GM12878 (cell line): ENCODE measurements around the gene RORB. TPM values are rescaled to one million over a fixed set of nuclear protein-coding genes. Genes with fewer than 3 reads are reported as not detected.

Experiments
- ATAC-seq: fragments of 200-7000 bp; cut with Tn5 transposase; 3 replicates; pipeline ENCODE4 v1.9.1; 2020; ENCODE audit warnings: mild to moderate bottlenecking, moderate library complexity
- BruUV-seq: library from RNA; stranded (reverse); fragments of 400-500 nt; replicated peaks from 2 replicates; lab custom pipeline; 2021; lab: Mats Ljungman, UMichigan
- CTCF ChIA-PET: fragments of 300-600 bp; sonication (Branson Sonifier 250); formaldehyde crosslinking; extraction: SDS; loops from one replicate; lab custom pipeline; 2021; ENCODE audit warnings: inconsistent platforms; lab: Yijun Ruan, JAX
- POLR2A ChIA-PET: fragments of 350-600 bp; formaldehyde crosslinking; extraction: SDS; loops from one replicate; lab custom pipeline; 2021; ENCODE audit warnings: inconsistent platforms; lab: Charles Lee
- RAD21 ChIA-PET: fragments of 300-600 bp; sonication (Branson Sonifier 250); formaldehyde crosslinking; loops from one replicate; lab custom pipeline; 2023; ENCODE audit warnings: antibody characterized with exemption; ENCODE audit not compliant: unreplicated experiment; lab: Charles Lee
- SMC1A ChIA-PET: fragments of 300-600 bp; sonication (Branson Sonifier 250); formaldehyde crosslinking; loops from one replicate; lab custom pipeline; 2023; ENCODE audit not compliant: unreplicated experiment, uncharacterized antibody; lab: Charles Lee
- DNase-seq: peaks from one replicate; pipeline ENCODE4 v3.0.0-alpha.2; 2011; ENCODE audit warnings: low read depth, low spot score
- FAIRE-seq: peaks from 3 replicates; lab custom pipeline; 2011; peaks lifted over from hg19 to GRCh38; lab: Jason Lieb, UNC
- H2AFZ ChIP-seq: 2 replicates; pipeline ENCODE4 v1.6.0; 2011; ENCODE audit warnings: low read depth, low read length, control low read depth; ENCODE audit not compliant: control insufficient read depth
- H3K27ac ChIP-seq: 2 replicates; pipeline ENCODE4 v1.5.1; 2011; ENCODE audit warnings: control low read depth; ENCODE audit not compliant: control insufficient read depth, insufficient read depth
- H3K27me3 ChIP-seq, 2 experiments: replicated peaks in 1 of 2; 2 replicates each; pipeline versions ENCODE4 v1.6.0 to v1.6.1; 2011; ENCODE audit warnings: low read length in 1 of 2; ENCODE audit not compliant: control insufficient read depth in 2 of 2, insufficient read depth in 2 of 2
- H3K36me3 ChIP-seq, 2 experiments: 2 replicates each; pipeline ENCODE4 v1.5.1; 2011; ENCODE audit warnings: low read length in 1 of 2; ENCODE audit not compliant: control insufficient read depth in 2 of 2, insufficient read depth in 2 of 2
- H3K4me1 ChIP-seq: 2 replicates; pipeline ENCODE4 v1.6.1; 2011; ENCODE audit warnings: mild to moderate bottlenecking, low read length, moderate library complexity, mixed read lengths; ENCODE audit not compliant: control insufficient read depth, insufficient read depth
- H3K4me2 ChIP-seq: 2 replicates; pipeline ENCODE4 v1.6.0; 2011; ENCODE audit warnings: control low read depth; ENCODE audit not compliant: control insufficient read depth, insufficient read depth
- H3K4me3 ChIP-seq: fragments of 200-600 bp; sonication (generic); 2 replicates; pipeline ENCODE4 v1.5.1; 2016
- H3K79me2 ChIP-seq: 2 replicates; pipeline ENCODE4 v1.6.0; 2011; ENCODE audit warnings: low read length; ENCODE audit not compliant: control insufficient read depth, insufficient read depth
- H3K9ac ChIP-seq: 2 replicates; pipeline ENCODE4 v1.8.0; 2011; ENCODE audit warnings: low read length, control low read depth, mixed read lengths; ENCODE audit not compliant: control insufficient read depth, insufficient read depth
- H3K9me3 ChIP-seq: replicated peaks from 3 replicates; pipeline ENCODE4 v1.5.1; 2011; ENCODE audit warnings: mild to moderate bottlenecking, low read length; ENCODE audit not compliant: control insufficient read depth, insufficient read depth
- H4K20me1 ChIP-seq: 2 replicates; pipeline ENCODE4 v1.6.0; 2011; ENCODE audit not compliant: control insufficient read depth, insufficient read depth
- CHD2 ChIP-seq: IDR thresholded peaks from 2 replicates; pipeline ENCODE4 v1.6.1; 2011; ENCODE audit warnings: low read depth, low read length, improper control_type of control experiment, borderline replicate concordance
- CREB1 ChIP-seq: IDR thresholded peaks from 2 replicates; pipeline ENCODE4 v1.6.1; 2012; ENCODE audit warnings: low read depth, mild to moderate bottlenecking, inconsistent platforms
- CREM ChIP-seq: IDR thresholded peaks from 2 replicates; pipeline ENCODE4 v1.6.1; 2014; ENCODE audit warnings: antibody characterized with exemption, low read depth
- GATAD2B ChIP-seq: fragments of 450-650 bp; conservative IDR thresholded peaks from 2 replicates; pipeline ENCODE4 v1.6.1; 2017; ENCODE audit warnings: low read depth, mild to moderate bottlenecking, moderate library complexity
- JUNB ChIP-seq: IDR thresholded peaks from 2 replicates; pipeline ENCODE4 v1.6.1; 2016; ENCODE audit warnings: antibody characterized with exemption, mild to moderate bottlenecking
- KDM1A ChIP-seq: fragments of 200-600 bp; sonication (generic); IDR thresholded peaks from 2 replicates; pipeline ENCODE4 v1.6.1; 2016; ENCODE audit warnings: borderline replicate concordance
- NR2C1 ChIP-seq: fragments of 450-650 bp; IDR thresholded peaks from 2 replicates; pipeline ENCODE4 v1.6.1; 2017; ENCODE audit warnings: antibody characterized with exemption, mild to moderate bottlenecking, moderate library complexity
- PAX8 ChIP-seq: fragments of 450-650 bp; IDR thresholded peaks from 2 replicates; pipeline ENCODE4 v1.6.1; 2017; ENCODE audit warnings: mild to moderate bottlenecking, moderate library complexity
- RUNX3 ChIP-seq: IDR thresholded peaks from 2 replicates; pipeline ENCODE4 v1.6.1; 2012; ENCODE audit warnings: low read length, inconsistent platforms
- SP1 ChIP-seq: IDR thresholded peaks from one replicate; pipeline ENCODE4 v1.6.1; 2011; ENCODE audit warnings: low read depth, low read length
- SREBF1 ChIP-seq: IDR thresholded peaks from 2 replicates; pipeline ENCODE4 v1.6.1; 2012; ENCODE audit warnings: mild to moderate bottlenecking, low read length
- TAF1 ChIP-seq: IDR thresholded peaks from 2 replicates; pipeline ENCODE4 v1.6.1; 2011; ENCODE audit warnings: mild to moderate bottlenecking, low read depth, low read length, borderline replicate concordance
- TARDBP ChIP-seq: IDR thresholded peaks from 2 replicates; pipeline ENCODE4 v1.6.1; 2016; ENCODE audit warnings: borderline replicate concordance
- ZBED1 ChIP-seq: IDR thresholded peaks from 2 replicates; pipeline ENCODE4 v1.6.1; 2016; ENCODE audit warnings: borderline replicate concordance
- ZBTB11 ChIP-seq: fragments of 450-650 bp; formaldehyde crosslinking; IDR thresholded peaks from 2 replicates; pipeline ENCODE4 v1.5.0; 2022; ENCODE audit warnings: mild to moderate bottlenecking, missing genetic modification characterization
- ZNF24 ChIP-seq: fragments of 450-650 bp; IDR thresholded peaks from 2 replicates; pipeline ENCODE4 v1.6.1; 2017; ENCODE audit warnings: antibody characterized with exemption, mild to moderate bottlenecking
- ZNF687 ChIP-seq: fragments of 450-650 bp; IDR thresholded peaks from 2 replicates; pipeline ENCODE4 v1.6.1; 2017; ENCODE audit warnings: mild to moderate bottlenecking, moderate library complexity
- ZZZ3 ChIP-seq: IDR thresholded peaks from 2 replicates; pipeline ENCODE4 v1.6.1; 2011; ENCODE audit warnings: low read depth; ENCODE audit not compliant: control insufficient read depth, insufficient read length
- WGBS: methylation state at CpG from one replicate; pipeline ENCODE4 v1.1.6; 2016; ENCODE audit warnings: low lambda C conversion rate; ENCODE audit not compliant: insufficient replicate concordance, insufficient coverage; ENCODE audit errors: missing lambda C conversion rate; 5-methylcytosine and 5-hydroxymethylcytosine counted together
- in situ Hi-C: fragments of 300-500 bp; cut with MboI; formaldehyde crosslinking; loops from 9 replicates; pipeline ENCODE4 v1.14.3; 2018; ENCODE audit warnings: mixed read lengths
- intact Hi-C: fragments of 100-400 bp; cut with micrococcal nuclease; formaldehyde crosslinking; loops from one replicate; pipeline ENCODE4 v1.14.2; 2022; ENCODE audit not compliant: unreplicated experiment
- polyA plus RNA-seq, 11 experiments: library from polyadenylated mRNA; depleted of rRNA in 4 of 11; unstranded in 6 of 11; stranded (reverse) in 5 of 11; fragments of >200 nt; fragmentation: Nextera tagmentation in 4 of 11; fragmentation: Illumina TruSeq in 1 of 11; extraction: Ambion mirVana in 4 of 11; extraction: Trizol in 1 of 11; gene quantifications; 1 replicate in 1 of 11; 2 replicates in 10 of 11; pipeline versions ENCODE4 v1.2.1 to v1.2.3, GENCODE V29; 2011 to 2016; ENCODE audit warnings: inconsistent platforms in 2 of 11, missing spikeins in 2 of 11, low read depth in 1 of 11
- total RNA-seq, 4 experiments: library from RNA; depleted of rRNA in 3 of 4; stranded (reverse); fragments of >200 nt in 3 of 4; fragmentation: Illumina TruSeq in 1 of 4; extraction: Trizol in 1 of 4; gene quantifications; 2 replicates each; pipeline versions ENCODE4 v1.2.1 to v1.2.3, GENCODE V29; 2013 to 2021

RORB gene
- total and polyA plus RNA-seq, 10 of the 15 experiments (the other 5 are each of a cell fraction or from before 2014, with no cell fraction given), result under 0.01 to 0.01 TPM; not detected in 8

GRCh38 chr9:74498621-74499095, 1.5 kb downstream of the RORB start:
- SMC1A ChIA-PET, result no interaction called here
- intact Hi-C loops (loop anchor here (10.0 kb wide), 1 partner anchor 246 kb away; no protein-coding TSS in a partner anchor), in situ Hi-C loops (no loop called here)
- RAD21 ChIA-PET, result no interaction called here
- Histone ChIP-seq H4K20me1 (no peaks in the 10 kb centered on the region), H3K4me2 (peak overlapping the region; percentile 96; the same call in 1 of the 2 replicates), H3K9me3 (no peaks in the 10 kb centered on the region), H3K36me3 (no peaks in the 10 kb centered on the region), H3K9ac (no peak overlapping the region), H3K4me3 (no peak overlapping the region), H3K79me2 (no peaks in the 10 kb centered on the region), H2AFZ (no peak overlapping the region), H3K27me3 (peaks cover 7 to 22% of the 10 kb centered on the region in 2 experiments), H3K4me1 (no peaks in the 10 kb centered on the region; the same call in 1 of the 2 replicates), H3K27ac (no peak overlapping the region)
- ATAC-seq (no peak), FAIRE-seq (no peak), DNase-seq (no peak)
- no TSS peak for BruUV-seq
- POLR2A ChIA-PET, result no interaction called here
- CTCF ChIA-PET, result no interaction called here
- TF ChIP-seq JUNB, result no peak
- TF ChIP-seq NR2C1, result no peak
- TF ChIP-seq GATAD2B, result no peak
- no peak for TF ChIP-seq PAX8
- TF ChIP-seq ZBTB11 (CRISPR knock-in tag), result no peak
- no peak for TF ChIP-seq ZZZ3
- no peak for TF ChIP-seq TAF1
- TF ChIP-seq CHD2, result no peak
- no peak for TF ChIP-seq TARDBP
- no peak for TF ChIP-seq CREB1
- TF ChIP-seq CREM, result no peak
- TF ChIP-seq SP1, result no peak
- no peak for TF ChIP-seq ZNF24
- TF ChIP-seq RUNX3, result no peak
- TF ChIP-seq ZBED1, result no peak
- no peak for TF ChIP-seq ZNF687
- no peak for TF ChIP-seq SREBF1
- no peak for TF ChIP-seq KDM1A
- WGBS, result 24% methylated on average over 27 of the region's 34 CpGs
